HuH-7 (cell line): ENCODE measurements around the gene PREX1.

Source experiments
- DNase-seq: peaks from one replicate; pipeline ENCODE4 v3.0.0; 2011; ENCODE audit warnings: low spot score

The PREX1 gene

DNA sequence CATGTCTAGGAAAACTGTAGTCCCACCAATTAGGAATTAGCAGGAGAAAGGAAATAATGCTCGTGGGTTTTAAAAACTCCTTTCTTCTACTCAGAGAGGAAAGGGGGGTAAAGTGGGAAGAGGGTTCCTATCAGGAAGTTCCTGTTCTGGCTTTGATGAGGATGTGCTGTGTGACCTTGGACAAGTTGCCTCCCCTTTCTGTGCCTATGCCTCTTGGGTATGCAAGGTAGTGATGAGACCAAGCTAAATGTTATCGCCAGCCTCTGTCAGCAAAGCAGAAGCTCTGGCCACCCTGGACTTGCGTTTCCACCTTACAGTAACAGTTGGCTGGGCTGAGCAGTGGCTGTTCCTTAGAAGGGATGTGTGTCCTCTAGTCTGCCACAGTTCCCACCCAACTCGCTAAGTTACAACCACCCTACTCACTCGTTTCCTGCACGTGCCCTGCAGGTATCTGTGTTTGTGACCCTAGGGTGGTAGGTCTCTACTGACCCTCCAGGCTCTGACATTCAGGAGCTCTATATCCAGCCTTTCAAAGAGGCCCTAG, 110.0 kb downstream of the PREX1 start:
- DNase-seq: no peak

DNA sequence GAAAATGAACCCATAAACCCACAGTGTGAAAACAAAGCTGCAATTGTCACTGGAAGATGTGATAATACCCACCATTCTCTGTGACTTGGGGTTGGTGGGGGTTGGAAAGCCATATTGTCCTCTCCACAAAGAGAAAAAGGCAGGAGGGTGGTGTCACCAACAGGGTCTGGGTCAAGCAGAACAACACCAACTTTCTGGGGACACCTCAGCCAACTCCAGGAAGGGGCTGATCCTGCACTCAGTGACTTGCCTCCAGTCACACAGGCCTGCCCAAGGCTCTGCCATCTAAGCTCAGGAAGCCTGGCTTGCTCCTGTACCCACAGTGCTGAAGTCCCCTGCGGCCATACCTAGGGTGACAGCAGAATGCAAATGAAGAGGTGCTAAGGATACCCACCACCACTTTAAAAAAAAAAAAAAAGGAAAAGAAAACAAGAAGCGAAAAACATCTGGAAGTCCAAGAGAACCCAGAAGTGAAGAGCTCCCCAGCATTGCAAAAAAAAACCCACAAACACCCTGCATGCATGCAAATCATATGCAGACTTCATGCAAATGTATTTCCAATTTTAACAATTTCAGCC, 110.6 kb downstream of the PREX1 start:
- no peak for DNase-seq

DNA sequence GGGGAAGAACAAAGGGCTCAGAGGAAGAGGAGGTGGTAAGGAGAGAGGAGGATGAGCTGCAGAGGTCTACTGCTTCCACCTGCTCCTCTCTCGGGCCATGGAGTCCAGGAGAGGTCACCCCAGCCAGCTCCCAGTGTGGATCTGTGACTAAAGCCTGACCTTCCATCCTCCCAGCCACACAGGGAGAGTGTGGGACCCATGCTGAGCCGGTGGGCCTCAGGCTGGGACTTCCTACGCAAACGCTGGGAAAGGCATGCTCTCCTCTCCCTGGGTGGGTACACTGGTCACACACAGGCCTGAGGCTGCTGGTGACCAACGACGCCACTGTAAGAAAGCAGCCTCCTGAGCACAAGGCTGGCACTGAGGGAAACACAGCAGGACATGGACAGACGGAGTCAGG, 111.3 kb downstream of the PREX1 start:
- no peak for DNase-seq

DNA sequence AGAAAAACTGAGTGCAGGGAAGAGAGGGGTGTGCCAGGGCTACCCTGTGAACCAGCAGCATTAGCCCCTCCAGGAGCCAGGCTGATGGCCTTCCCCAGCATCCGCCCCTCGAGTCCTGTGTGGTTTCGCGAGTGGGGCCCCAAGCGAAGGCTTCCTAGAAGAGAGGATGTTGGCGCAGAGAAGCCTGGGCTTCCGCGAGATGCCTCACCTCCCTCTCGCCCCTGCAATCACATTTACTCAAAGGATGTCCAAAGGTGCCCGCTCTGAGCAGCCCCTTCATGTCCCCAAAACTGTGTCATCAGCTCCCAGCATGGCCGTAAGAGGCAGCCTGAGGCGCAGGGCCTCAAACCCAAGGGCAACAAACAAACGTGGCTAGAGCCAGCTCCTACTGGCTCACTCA, 111.7 kb downstream of the PREX1 start:
- no peak for DNase-seq

DNA sequence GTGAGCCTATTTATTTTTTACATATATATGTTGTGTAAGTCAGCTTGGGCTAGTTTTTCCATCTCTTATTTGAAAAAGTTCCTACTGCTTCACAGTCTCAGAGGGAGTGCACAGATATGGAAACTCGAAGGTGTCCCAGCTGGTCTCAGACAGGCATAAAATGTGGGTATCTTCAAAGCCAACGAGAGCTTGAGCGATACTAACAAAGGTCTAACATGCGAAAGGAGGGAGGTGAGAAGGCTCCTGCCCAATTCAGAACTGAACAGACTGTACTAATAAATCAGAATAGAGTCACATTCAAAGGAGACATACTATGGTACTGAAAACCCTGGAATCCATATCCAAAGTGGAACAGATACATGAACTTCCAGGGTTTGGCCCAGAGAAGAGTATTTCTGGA, 113.0 kb downstream of the PREX1 start:
- DNase-seq: no peak

DNA sequence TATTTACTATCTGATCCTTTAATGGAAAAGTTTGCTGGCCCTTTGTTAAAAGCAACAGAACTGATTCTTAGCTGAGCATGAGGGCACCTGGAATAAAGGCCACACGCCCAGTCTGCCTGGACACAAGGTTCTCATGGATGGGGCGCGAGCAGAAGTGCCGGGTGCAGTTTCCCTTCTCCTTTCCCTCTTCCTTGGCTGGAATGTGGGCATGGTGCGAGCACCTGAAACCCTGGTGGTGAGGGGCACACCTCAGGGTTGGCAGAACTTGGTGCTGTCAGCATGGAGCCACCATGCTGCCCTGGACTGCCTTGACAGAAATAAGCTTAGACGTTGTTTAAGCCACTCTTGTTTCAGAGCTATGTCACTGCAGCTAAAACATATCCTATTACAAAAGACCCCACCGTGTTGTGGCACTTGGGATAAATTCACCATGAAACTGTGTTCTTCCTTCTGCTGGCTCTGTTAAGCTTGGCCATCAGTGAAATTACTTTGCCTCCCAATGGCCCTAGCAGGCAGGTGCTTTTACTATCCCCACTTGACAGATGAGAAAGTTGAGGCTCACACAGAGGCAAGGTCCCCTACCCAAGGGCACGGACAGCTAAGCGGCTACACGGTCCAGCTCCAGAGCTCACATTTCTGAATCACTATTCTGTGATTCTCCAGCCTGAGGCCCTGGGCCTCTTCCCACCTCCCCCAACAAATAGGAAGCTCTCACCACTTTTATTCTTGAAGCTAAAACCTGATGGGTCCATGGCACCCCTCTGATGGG, 115.9 kb downstream of the PREX1 start:
- DNase-seq: no peak

DNA sequence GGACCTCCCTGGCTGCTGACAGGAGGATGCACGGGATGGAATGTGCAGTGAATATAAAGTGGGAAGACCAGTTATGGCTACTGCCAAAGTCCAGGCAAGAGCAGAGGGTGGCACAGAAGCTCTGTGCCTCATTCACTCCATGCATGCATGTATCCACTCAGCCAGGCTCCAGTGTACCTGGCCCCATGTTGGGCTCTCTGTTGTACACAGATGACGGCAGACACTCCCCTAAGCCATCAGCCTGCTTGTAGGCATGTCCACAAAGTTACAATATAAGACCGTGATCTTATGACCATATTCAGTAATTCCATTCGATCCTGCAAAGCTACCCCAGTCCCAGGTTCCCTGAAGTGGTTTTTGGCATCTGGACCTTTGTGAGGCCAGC, 116.8 kb downstream of the PREX1 start:
- DNase-seq: no peak

DNA sequence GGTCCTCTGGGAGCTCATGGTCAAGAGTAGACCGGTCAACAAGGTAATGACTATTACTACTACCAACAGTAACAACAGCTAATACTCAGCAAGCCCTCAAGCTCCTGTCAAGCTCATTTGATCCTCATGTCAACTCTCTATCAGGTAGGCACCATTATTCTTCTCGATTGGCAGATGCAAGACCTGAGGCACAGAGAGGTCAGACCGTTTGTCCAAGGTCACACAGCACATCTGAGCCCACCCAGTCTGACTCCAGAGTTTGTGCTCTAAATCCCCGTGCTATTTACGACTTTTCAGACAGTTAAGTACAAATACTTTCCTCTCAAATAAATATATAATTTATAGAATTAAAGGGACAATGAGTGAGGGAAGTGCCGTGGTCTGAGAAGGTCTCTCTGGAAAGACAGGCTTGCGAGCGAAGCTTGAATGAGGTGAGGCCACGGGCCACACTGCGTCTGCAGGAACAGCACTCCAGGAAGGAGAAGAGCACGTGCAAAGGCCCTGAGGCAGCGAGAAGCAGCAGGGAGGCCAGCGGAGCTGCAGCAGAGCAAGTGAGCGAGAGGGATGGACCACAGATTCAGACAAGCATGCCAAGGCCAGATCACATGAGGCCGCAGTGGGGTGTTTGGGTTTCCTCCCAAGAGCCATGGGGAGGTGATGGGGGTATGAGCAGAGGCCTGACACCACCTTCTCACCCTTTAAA, 117.3 kb downstream of the PREX1 start:
- no peak for DNase-seq

DNA sequence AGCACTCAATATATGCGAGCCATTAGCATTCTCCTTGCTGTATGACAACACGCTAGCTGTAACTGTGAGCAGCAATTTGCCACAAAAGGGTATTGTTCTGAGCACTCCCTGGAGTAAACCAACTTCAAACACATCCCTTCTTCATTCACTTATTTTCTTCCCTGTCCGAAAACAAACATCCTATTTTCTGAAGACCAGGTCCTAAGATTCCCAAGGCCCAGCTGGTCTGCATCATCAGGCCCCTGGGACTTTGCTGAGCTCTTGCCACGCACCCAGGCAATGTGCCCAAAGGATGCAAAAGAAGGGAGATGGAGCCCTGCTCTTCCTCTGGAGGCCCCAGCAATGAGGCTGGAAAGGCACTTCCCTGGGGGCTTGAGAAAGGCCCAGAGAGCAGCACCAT, 118.1 kb downstream of the PREX1 start:
- no peak for DNase-seq

DNA sequence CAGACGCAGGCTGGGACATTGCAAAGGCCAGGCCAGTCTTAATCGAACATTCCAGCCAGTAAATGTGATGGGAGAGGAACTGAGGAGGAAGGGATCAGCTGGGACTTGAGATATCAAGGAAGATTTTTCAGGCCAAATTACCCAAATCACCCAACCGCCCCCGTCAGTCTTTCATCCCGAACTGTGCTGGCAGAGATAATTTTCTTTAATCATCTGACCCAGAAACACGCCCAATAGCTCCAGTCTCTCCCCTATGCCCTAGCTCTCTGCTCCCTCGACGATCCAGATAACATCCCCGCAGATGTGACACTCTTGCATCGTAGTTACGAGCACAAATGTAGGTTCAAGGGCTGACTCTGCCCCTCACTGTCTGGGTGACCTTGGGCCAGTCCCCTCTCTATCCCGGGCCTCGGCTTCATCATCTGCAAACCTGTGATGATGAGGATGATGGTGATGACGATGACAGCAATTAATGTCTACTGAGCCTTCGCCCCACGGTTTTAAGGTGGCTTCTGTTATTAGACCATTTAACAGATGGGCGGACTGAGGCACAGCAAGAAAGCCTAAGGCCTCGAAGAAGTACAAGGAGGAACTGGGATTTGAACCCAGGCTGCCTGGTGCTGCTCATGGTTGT, 118.6 kb downstream of the PREX1 start:
- no peak for DNase-seq

DNA sequence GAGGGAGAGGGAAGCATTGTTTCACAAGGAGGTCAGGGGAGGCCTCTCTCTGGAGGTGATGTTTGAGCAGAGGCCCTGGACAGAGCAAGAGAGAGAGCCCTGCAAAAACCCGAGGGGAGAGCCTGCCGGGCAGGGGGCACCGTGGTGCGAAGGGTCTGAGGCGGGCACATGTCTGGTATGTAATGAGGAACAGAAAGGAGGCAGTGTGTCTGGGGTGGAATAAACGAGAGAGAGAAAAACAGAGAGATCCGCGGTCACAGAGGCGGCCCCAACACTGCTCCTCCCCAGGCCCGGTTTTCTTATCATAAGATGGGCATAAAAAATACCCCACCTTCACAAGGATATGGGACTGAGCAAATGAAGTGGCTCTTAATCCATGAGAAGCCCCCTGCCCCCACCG, 119.2 kb downstream of the PREX1 start:
- no peak for DNase-seq

DNA sequence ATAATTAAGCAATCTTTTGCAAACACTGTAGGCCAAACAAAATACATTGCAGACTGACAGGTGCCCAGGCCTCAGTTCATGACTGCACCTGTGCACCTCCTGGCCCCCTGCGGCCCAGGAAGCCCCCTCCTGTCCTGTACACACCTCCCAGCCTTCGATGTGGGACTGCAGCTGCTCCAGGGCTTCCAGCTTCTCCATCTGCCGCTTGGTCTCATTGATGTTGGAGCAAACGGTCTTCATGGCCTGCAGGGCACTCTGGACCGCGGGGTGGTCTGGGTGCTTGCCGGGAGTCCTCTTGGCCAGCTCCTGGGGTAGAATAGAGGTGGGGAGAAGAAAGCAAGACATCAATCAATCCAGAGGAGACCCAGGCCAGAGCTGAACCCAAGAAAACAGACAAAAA, 119.7 kb downstream of the PREX1 start:
- DNase-seq: no peak

DNA sequence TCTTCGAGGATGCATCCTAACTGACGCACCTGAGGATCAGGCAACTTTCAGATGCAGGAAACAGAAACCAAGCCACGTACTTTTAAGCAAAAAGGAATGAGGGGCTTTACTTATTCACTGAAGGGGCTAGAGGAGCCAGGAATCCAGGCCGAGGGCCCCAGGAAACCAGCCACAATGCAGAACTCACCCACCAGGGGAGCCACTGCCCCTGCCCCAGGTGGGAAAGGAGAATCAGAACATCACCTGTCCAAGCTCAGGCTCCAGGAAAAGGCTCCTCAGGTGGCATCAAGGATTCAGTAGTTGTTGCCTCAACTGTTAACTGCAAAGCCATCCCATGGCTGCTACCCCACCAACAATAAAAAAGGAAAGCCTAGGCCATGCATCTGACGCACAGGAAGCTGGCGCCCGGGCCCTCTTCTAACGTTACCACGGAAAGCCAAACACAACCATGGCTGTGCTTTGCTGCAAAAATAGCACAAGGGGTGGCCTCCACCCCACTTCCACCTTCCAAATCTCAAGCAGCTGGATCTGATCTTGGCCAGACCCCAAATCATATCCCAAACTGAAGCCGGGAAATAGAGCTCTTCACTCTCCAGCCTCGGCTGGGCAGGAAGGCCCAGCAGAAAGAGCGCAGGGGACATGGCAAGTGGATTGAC, 121.0 kb downstream of the PREX1 start:
- DNase-seq: no peak

DNA sequence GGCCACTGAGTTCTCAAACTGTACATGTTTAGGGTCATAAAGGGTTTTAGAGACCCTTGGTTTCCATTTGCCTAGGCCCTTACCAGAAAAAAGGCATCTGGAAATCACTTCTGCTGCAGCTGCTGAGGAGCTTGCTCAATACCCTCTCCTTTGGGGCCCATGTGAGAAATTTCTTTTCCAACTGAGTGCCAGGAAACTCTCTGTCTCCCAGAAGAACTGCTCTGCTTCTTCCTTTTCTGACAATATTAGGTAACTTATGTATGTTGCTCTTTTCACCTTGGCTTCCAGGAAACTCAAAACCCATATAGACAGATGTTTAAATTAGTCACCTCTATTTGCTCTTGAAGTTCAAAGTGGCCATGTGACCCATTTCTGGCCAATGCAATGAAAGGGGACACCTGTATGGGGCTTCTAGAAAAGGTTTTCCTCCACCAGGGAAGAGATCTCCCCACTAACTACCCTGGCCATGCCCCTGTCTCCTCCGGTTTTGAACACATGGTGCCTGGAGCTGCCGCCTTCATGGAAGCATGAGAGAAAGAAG, 121.6 kb downstream of the PREX1 start:
- no peak for DNase-seq

DNA sequence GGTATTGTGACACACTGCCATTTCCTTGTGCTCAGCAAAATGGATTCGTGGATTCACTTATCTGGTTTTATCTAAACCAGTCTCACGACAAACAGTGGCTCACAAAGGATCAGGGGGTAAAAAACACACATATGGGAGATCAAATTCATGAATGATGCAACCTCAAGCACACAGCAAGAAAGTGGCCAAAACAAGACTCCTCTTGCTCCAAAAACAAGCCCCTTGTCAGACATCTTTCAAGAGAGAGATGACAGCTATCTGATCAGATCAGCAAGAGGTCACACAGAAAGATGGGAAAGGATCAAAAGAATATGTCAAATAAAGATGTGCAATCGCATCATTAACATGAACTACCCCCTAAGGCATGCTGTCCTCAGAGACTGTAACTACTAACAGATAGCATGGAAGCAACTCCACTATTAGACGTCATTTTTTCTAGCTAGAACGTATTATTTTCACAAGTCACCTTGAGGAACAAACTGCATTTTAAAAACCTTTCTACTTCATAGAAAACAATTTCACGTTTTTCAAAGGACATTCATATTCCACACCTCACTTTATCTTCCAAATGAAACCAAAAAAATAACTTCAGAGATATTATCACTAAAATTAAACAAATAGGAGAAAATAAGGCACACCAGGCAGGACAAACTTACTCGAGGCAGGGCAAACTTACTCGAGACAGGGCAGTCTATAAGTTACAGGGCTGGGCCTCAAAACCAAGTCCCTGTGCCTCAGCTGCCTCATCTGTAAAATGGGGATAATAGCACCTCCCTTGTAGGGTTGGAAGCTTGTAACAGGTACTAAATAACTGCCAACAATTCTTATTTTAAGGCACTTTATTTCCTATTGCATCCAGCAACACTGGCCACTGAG, 122.3 kb downstream of the PREX1 start:
- DNase-seq: no peak

DNA sequence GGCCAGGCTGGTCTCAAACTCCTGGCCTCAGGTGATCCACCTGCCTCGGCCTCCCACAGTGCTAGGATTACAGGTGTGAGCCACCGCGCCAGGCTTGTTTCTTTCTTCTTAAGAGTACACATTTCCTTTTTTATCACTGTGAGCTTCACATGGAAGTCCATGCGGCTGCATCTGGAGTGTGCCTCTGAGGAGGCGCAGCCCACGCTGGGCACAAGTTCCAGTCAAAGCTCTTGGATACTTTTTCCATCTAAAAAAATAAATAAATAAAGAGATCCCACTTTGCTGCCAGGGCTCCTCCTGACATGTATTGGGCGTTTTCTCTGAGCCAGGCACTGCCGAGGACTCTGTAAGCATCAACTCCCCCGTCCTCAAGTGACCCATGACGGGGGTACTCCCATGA, 123.0 kb downstream of the PREX1 start:
- no peak for DNase-seq

DNA sequence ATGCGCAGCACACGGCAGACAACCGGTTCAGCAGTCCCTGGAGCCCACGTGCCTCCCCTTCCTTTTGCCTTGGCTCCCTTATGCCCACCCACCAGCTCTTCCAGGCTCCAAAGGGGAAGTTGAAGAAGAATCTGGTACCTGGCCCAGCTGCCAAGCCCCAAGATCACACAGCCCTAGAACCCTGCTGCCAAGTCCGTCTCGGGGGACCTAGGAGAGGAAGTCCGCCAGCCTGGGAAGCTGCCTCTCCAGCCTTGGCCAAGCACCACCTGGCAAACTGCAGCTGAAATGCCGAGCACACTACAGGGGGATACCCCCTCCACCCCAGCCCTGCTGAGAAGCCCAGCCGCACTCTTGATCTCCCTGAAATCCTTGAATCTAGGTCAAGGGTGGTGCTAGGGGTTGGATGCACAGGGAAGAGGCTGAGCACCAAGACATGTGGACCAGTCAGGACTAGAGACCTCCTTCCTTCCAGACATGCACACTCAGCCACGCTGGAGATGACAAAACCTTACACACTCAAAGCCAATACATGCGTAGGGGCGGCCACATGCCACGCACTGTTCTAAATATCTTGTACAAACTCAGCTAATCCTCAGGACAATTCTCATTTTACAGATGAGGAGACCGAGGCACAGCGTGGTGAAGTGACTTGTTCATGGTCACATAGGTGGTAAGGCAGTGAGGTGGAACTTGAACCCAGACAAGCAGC, 124.1 kb downstream of the PREX1 start:
- no peak for DNase-seq

DNA sequence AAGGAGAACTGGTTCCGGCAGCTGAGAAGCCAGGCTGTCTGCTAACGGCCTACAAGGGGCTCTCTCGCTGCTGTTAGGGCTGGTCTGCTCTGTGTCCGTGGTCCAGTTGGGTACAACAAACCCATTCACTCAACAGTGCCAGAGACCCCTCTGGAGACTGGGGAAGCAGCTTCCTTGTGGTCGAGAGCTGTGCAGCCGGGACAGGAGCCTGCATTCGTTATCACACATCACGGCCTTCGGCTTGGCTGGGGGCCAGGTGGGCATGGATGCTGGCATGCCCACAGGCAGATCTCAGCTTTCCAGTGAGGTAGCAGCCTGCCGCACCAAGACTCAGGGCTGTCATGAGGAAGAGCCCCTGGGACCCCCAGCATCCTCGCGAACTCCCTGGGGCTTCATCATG, 124.7 kb downstream of the PREX1 start:
- no peak for DNase-seq

DNA sequence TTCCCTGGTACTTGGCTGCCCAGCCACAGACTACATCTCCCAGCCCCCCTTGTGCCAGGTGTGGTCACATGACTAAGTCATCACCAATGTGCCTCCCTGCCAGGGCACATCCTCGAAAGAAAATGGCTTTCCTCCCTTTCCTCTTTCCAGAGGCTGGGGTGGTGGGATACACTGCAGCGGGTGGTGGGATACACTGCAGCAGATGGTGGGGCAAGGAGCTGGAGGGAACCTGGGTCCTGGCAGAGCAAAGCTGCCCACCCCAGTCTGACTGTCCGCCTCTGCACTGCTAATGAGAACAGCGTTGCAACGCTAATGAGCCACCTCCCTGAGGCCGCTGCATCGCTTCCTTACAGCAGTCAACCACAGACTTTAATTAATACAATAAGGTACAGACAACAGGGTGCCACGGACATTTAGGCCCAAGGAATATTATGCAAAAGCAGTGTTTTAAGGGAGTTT, 125.3 kb downstream of the PREX1 start:
- no peak for DNase-seq

DNA sequence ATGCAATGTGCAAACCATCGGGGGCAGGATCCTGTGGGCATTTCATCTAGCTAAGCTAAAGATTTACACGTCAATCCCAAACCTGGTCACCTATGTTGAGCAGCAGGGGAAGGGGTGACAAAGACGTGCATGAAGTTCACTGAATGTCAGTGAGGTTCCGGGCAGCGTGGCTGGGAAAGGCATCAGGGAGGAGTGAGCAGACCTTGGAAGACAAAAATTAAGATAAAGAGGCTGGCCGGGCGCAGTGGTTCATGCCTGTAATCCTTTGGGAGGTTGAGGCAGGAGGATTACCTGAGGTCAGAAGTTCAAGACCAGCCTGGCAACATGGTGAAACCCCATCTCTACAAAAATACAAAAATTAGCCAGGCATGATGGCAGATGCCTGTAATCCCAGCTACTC, 126.1 kb downstream of the PREX1 start:
- no peak for DNase-seq
